MCF 10A (cell line): ENCODE measurements around the gene CEL. TPM values are rescaled to one million over a fixed set of nuclear protein-coding genes. Genes with fewer than 3 reads are reported as not detected.

Experiments
- BruUV-seq: library from RNA; stranded (reverse); fragments of 400-500 nt; replicated peaks from 2 replicates; lab custom pipeline; 2021; lab: Mats Ljungman, UMichigan
- CTCF ChIA-PET: fragments of 300-600 bp; sonication (Branson Sonifier 250); formaldehyde crosslinking; extraction: SDS; loops from one replicate; lab custom pipeline; 2021; ENCODE audit warnings: antibody characterized with exemption, inconsistent platforms; lab: Yijun Ruan, JAX
- POLR2A ChIA-PET: fragments of 300-600, 350-650 bp; sonication (Branson Sonifier 250); formaldehyde crosslinking; extraction: SDS; loops from one replicate; lab custom pipeline; 2020; ENCODE audit warnings: antibody characterized with exemption, inconsistent platforms; lab: Yijun Ruan, JAX
- DNase-seq: peaks from one replicate; pipeline ENCODE4 v3.0.0-alpha.2; 2018; ENCODE audit not compliant: unreplicated experiment
- H3K27ac Mint-ChIP-seq: one replicate; pipeline ENCODE4 v1.8.0; 2022; ENCODE audit warnings: mild to moderate bottlenecking, low read depth, mixed read lengths; ENCODE audit not compliant: unreplicated experiment
- H3K27me3 Mint-ChIP-seq: one replicate; pipeline ENCODE4 v1.8.0; 2022; ENCODE audit warnings: mixed read lengths; ENCODE audit not compliant: insufficient read depth, unreplicated experiment
- H3K36me3 Mint-ChIP-seq: one replicate; pipeline ENCODE4 v1.8.0; 2022; ENCODE audit warnings: mild to moderate bottlenecking, moderate library complexity, mixed read lengths; ENCODE audit not compliant: insufficient read depth, unreplicated experiment
- H3K4me1 Mint-ChIP-seq: one replicate; pipeline ENCODE4 v1.8.0; 2022; ENCODE audit warnings: mixed read lengths; ENCODE audit not compliant: insufficient read depth, unreplicated experiment
- H3K4me3 Mint-ChIP-seq: one replicate; pipeline ENCODE4 v1.8.0; 2022; ENCODE audit warnings: mild to moderate bottlenecking, moderate library complexity, mixed read lengths; ENCODE audit not compliant: unreplicated experiment
- H3K9me3 Mint-ChIP-seq: one replicate; pipeline ENCODE4 v1.8.0; 2022; ENCODE audit warnings: mixed read lengths; ENCODE audit not compliant: unreplicated experiment
- intact Hi-C: fragments of 100-400 bp; cut with micrococcal nuclease; formaldehyde crosslinking; loops from 2 replicates; pipeline ENCODE4 v1.14.1; 2022
- total RNA-seq: library from RNA; stranded (reverse); gene quantifications from 2 replicates; pipeline ENCODE4 v1.2.3, GENCODE V29; 2022
- TF ChIP-seq, protein P1 (sequence below): fragments of 200-600 bp; IDR thresholded peaks from one replicate; pipeline ENCODE4 v1.8.0; 2022; ENCODE audit warnings: antibody characterized with exemption, mild to moderate bottlenecking; ENCODE audit not compliant: unreplicated experiment

The CEL gene
- total RNA-seq, 1 experiment from 2014 or later, result 1.9 TPM

- no peak overlapping the region for H3K4me3 Mint-ChIP-seq
- H3K9me3 Mint-ChIP-seq, result no peaks in the 10 kb centered on the region
- H3K27ac Mint-ChIP-seq, result no peak overlapping the region
- POLR2A ChIA-PET, result no interaction called here
- H3K4me1 Mint-ChIP-seq, result no peaks in the 10 kb centered on the region
- no peak for DNase-seq
- no peaks in the 10 kb centered on the region for H3K27me3 Mint-ChIP-seq
- CTCF ChIA-PET, result interaction anchor here (0.7 to 1.3 kb wide), 2 partner anchors 92 to 95 kb away, joined by 4 to 7 read pairs; no protein-coding TSS in a partner anchor
- peaks cover 38% of the 10 kb centered on the region for H3K36me3 Mint-ChIP-seq
- TF ChIP-seq, protein P1, sequence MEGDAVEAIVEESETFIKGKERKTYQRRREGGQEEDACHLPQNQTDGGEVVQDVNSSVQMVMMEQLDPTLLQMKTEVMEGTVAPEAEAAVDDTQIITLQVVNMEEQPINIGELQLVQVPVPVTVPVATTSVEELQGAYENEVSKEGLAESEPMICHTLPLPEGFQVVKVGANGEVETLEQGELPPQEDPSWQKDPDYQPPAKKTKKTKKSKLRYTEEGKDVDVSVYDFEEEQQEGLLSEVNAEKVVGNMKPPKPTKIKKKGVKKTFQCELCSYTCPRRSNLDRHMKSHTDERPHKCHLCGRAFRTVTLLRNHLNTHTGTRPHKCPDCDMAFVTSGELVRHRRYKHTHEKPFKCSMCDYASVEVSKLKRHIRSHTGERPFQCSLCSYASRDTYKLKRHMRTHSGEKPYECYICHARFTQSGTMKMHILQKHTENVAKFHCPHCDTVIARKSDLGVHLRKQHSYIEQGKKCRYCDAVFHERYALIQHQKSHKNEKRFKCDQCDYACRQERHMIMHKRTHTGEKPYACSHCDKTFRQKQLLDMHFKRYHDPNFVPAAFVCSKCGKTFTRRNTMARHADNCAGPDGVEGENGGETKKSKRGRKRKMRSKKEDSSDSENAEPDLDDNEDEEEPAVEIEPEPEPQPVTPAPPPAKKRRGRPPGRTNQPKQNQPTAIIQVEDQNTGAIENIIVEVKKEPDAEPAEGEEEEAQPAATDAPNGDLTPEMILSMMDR, result no peak
- intact Hi-C loops, result no loop called here
- no TSS peak for BruUV-seq
Measured at GRCh38 chr9:133051966-133052539, 9.7 kb upstream of the CEL start.

- H3K27ac Mint-ChIP-seq, result no peak overlapping the region
- no peak overlapping the region for H3K4me3 Mint-ChIP-seq
- intact Hi-C loops, result no loop called here
- H3K27me3 Mint-ChIP-seq, result no peaks in the 10 kb centered on the region
- peaks cover 41% of the 10 kb centered on the region for H3K36me3 Mint-ChIP-seq
- no TSS peak for BruUV-seq
- H3K4me1 Mint-ChIP-seq, result no peaks in the 10 kb centered on the region
- H3K9me3 Mint-ChIP-seq, result no peaks in the 10 kb centered on the region
- POLR2A ChIA-PET, result interaction anchor here (0.8 kb wide), 1 partner anchor 24 kb away, joined by 3 read pairs; the partner anchor contains the start of gene GTF3C5
- TF ChIP-seq, protein P1, result no peak
- CTCF ChIA-PET, result no interaction called here
- DNase-seq, result no peak
Measured at GRCh38 chr9:133054194-133054890, 7.4 kb upstream of the CEL start.

- ChIA-PET POLR2A (interaction anchor here (0.8 kb wide), 1 partner anchor 25 kb away, joined by 3 read pairs; the partner anchor contains the start of gene GTF3C5), CTCF (no interaction called here)
- no peak for DNase-seq
- H3K27me3 Mint-ChIP-seq, result no peaks in the 10 kb centered on the region
- no peaks in the 10 kb centered on the region for H3K9me3 Mint-ChIP-seq
- BruUV-seq, result no TSS peak
- no peaks in the 10 kb centered on the region for H3K4me1 Mint-ChIP-seq
- intact Hi-C loops, result no loop called here
- no peak overlapping the region for H3K4me3 Mint-ChIP-seq
- H3K36me3 Mint-ChIP-seq, result peaks cover 35% of the 10 kb centered on the region
- H3K27ac Mint-ChIP-seq, result no peak overlapping the region
- TF ChIP-seq, protein P1, result no peak
Measured at GRCh38 chr9:133054966-133055365, 6.8 kb upstream of the CEL start.

DNA sequence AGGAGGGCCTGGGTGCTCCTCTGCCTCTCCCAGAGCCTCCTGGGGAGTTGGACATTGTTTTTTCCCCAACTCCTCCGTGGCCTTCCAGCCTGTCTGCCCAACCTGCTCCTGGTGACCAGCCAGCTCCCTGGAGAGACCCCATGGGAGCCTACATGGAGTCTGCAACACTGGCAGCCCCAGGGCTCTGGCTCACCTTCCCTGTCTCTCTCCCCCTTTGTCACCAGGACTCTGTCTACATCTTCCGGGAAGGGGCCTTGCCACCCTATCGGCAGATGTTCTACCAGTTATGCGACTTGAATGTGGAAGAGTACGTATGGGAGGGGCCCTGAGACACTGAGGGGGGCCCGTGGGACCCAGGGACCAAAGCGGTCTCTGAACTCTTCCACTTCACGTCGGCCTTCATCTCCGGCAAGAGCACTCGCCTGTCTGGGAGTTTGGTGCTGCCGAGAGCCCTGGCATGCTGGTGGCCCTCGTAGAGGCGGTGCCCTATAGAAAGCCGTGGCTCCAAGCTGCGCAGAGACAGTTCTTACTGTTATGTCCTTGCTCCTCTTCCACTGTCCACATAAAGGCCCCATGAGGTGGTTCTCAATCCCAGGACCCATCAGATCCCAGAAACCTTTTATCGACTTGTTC, 5.9 kb upstream of the CEL start:
- Mint-ChIP-seq H3K4me3 (no peak overlapping the region), H3K4me1 (peaks cover 1% of the 10 kb centered on the region), H3K36me3 (peaks cover 32% of the 10 kb centered on the region), H3K9me3 (no peaks in the 10 kb centered on the region), H3K27ac (peak overlapping the region; percentile 35), H3K27me3 (no peaks in the 10 kb centered on the region)
- TF ChIP-seq, protein P1, result no peak
- intact Hi-C loops, result no loop called here
- DNase-seq, result no peak
- no TSS peak for BruUV-seq
- ChIA-PET CTCF (interaction anchor here (1.1 to 1.4 kb wide), 2 partner anchors 12 to 34 kb away, joined by 3 to 6 read pairs; no protein-coding TSS in a partner anchor), POLR2A (no interaction called here)
